Keratinocyte (primary cell): ENCODE results near the gene SLFNL1.

Experiments
- EZH2 ChIP-seq: IDR thresholded peaks from one replicate; pipeline ENCODE4 v1.6.1; 2012; ENCODE audit warnings: inconsistent platforms, mild to moderate bottlenecking, low read length, moderate library complexity
- TF ChIP-seq, protein P1 (sequence below), 3 experiments: IDR thresholded peaks in 1 of 3; conservative IDR thresholded peaks in 1 of 3; optimal IDR thresholded peaks in 1 of 3; 2 replicates in 2 of 3; 3 replicates in 1 of 3; pipeline versions ENCODE3 to v1.5.1; 2011; ENCODE audit warnings: low read length in 3 of 3, mild to moderate bottlenecking in 3 of 3, moderate library complexity in 2 of 3, control low read depth in 1 of 3, inconsistent platforms in 1 of 3; ENCODE audit not compliant: insufficient read depth in 2 of 3; ENCODE audit errors: extremely low read depth in 1 of 3

DNA sequence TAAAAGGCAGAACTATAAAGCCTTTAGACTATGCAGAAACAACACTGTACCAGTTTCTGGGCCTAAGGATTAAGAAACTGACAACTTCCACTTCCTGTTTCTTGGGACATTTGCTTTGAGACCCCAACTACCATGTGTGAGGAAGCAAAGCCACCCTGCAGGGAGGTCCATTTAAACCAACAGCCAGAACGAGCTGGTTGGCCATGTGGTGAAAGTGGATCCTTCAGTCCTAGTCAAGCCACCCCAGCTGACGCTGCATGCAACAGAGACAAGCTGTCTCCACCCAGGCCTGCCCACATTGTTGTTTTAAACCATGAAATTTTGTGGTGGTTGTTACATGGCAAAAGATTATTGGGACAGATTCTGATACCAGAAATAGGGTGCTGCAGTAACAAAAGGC lies 31.8 kb upstream of the SLFNL1 start:
- TF ChIP-seq, protein P1, sequence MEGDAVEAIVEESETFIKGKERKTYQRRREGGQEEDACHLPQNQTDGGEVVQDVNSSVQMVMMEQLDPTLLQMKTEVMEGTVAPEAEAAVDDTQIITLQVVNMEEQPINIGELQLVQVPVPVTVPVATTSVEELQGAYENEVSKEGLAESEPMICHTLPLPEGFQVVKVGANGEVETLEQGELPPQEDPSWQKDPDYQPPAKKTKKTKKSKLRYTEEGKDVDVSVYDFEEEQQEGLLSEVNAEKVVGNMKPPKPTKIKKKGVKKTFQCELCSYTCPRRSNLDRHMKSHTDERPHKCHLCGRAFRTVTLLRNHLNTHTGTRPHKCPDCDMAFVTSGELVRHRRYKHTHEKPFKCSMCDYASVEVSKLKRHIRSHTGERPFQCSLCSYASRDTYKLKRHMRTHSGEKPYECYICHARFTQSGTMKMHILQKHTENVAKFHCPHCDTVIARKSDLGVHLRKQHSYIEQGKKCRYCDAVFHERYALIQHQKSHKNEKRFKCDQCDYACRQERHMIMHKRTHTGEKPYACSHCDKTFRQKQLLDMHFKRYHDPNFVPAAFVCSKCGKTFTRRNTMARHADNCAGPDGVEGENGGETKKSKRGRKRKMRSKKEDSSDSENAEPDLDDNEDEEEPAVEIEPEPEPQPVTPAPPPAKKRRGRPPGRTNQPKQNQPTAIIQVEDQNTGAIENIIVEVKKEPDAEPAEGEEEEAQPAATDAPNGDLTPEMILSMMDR (optimal IDR thresholded peaks at IDR 0.05 in 1 of 3, IDR thresholded peaks at IDR 0.05 in 1 of 3, conservative IDR thresholded peaks at IDR 0.05 in 1 of 3; ENCODE audit: extremely low read depth in 1 of 3, insufficient read depth in 2 of 3, low read length in 3 of 3), result no peak
- TF ChIP-seq EZH2, result no peak
